CD1c-positive myeloid dendritic cell (primary cell): Measurements from ENCODE around the gene IFFO2.

Source experiments
- DNase-seq: peaks from one replicate; pipeline ENCODE4 v3.0.0-alpha.2; 2016; ENCODE audit errors: extremely low spot score

The IFFO2 gene

DNA sequence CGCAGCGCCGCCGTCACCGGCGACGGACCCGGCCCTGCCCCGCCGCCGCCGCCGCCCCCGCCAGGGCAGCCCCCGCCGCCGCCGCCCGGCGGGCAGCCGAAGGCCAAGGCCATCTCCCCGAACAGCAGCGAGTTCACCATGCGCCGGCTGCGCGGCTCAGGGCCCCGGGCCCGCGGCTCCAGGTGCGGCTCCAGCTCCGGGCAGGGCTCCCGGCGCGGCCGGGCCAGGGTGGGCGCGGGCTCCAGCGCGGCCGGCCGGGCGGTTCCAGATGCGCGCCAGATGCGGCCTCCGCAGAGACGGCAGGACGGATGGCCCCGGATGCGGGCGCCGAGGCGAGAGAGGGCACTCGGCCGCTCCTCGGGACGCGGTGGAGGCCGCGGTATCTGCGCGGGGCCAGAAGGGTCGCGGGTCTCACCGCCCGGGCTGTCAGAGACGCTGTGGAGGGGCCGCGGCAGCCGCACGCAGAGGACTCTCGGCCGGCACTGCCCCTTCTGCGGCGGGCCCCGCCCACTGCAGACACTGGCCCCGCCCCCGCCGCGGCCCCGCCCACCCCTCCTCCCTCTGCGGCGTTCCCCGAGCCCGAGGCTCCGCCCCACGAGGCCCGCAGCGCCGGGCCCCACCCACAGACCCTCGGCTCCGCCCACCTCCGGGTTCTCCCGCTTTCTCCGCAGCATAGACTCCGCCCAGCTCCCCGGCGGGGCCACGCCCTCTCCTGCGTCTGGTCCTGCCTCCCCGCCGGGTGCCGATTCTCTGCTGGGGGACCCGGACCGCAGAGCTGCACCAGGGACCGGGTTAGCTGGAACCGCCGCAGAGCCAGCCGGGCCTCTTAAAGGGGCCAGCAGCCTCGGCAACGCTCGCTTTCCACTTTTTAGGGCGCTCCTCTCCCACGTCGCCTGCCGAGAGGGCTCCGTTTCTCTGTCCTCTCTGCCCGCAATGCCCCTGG, at the start of gene IFFO2:
TSS of gene IFFO2 (minus strand) at position 484 of the 943 bp plus-strand sequence. CDS start at position 140, 344 bp downstream.
- DNase-seq = peak; percentile 98

DNA sequence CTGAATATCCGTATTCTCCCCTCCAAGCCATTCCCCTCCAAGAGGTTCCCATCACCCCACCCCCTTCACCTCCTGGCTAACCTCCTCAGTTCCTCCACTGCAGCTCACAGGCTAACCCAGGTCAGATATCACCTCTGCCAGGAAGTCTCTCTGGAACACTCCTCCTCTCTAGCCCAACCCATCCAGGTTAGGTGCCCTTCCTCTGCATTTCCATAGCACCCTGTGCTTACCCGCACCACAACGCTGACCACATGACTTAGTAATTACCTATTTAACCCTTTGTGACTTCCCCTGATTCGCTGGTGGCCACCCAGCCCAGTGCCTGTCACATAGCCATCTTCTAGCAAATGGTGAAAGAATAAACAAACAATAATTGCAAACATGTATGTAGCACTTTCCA, 49.5 kb upstream of the IFFO2 start:
- DNase-seq = no peak

DNA sequence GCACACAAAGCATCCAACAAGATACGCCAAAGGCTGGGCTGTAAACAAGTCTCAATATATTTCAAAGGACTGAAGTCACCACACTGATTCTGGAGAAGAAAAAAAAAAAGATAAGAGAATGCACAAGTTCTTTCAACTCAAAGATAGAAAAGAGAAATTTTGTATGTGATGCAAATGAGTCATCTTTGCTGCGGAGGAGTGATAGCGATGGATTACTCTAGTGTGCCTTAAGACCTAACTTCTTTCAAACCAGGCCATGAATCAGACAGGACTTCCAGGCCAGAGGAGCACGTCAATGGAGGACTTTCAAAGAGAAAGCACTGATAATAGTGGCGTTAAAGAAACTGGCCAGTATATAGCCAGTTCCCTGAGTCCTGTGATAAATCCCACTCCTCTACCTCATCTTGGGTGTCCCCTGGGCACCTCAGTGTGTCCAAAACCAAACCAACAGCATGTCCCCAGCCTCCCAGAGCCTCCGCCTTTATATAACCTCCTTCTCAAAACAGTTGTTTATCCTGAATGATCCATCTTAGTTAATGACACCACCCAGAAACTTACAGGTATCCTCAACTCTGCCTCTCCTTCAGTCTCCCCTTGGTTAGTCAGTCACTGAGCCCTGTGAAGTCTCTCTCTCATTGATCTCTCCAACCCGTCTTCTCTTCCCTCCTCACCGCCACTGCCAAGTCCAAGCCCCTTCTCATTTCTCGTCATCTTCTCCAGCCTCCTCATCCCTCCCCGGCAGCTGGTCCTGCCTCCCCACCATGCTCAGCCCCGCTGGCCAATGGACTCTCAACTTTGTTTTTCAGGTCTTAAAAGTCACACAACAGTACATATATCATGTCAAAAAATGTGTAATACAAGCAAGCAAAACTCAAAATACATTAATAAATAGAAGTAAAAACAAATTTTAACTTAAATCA, 47.2 kb upstream of the IFFO2 start:
- DNase-seq = no peak

DNA sequence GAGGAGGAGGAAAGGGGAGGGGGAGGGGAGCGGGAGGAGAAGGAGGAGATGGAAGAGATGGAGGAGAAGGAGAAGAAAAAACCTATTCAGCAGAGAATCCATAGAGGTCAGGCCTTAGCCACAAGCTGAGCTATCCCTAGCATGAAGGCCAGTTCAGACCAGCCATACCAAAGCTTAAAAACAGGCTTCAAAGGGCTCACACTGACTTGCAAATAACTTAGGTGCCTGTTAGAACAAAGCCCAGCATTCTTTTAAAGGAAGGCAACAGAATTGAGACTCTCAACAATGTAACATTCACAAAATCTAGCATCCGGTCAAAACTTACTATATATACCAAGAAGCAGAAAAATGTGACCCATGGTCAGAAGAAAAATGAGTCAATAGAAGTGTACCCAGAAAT, 43.6 kb upstream of the IFFO2 start:
- no peak for DNase-seq

DNA sequence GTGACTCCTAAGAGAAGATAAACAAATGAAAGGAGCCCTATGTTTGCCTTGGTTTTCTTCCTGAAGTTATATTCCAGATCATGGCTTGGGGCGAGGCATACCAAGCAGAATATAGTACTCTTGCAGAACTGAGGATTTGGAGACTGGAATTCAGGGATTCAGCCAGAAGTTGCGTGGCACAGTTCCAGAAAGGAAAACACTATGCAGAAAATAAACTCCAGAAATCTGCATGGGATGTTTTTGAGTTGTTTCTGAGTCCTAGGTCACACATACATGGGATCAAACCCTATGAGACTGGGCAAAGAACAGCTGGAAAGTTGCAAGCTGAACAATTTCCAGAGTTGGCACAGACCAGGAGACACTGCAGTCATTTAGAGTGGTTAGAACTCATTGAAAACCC, 42.9 kb upstream of the IFFO2 start:
- no peak for DNase-seq

DNA sequence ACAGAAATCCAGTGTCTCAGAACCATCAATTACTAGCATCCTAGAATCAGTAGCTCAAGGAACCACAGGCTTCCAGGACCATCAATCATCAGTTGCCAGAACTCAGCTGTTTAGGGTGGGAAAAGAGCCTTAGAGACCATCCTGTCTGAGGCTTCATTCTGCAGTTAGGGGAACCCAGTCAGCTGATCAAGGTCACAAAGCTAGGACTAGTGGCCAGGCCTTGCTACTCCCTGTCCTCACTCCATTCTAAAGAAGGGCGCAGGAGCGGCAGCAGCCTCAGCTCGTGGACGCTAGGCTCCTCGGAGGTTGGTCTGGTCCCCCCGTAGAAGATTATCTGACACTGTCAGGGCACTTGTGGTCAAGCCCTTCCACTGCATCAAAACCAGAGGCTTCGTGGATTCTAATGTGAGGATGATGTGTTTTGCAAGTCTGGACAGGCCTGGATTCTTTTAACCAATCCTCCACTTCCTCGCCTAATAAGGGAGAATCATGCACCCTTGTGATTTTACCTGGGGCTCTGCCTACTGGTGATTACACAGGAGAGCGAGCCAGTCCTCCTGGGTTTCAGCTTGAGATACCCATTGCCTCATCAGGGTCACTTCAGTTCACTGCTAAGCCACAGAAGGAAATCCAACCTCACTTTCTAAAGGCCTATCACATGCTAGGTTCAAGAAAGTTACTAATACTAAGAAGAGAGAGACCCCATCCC, 41.7 kb upstream of the IFFO2 start:
- no peak for DNase-seq

DNA sequence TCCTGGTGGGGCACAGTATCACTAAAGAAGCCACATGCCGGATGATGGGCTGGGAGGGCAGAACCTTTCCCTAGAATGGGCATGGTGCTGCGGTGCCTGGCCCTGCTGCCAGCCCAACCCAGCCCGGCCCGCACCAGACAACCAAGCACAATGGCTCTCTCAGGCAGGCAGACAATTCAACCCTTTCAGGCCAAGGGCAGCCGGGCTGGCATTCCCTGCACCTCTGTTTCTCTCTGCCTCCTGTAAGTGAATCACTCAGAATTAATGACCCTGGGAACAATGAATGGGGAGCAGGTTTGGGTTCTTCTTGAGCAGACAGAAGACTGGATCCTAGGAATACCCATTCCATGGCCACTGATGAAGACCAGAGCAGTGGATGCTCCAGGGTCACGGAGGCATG, 41.0 kb upstream of the IFFO2 start:
- no peak for DNase-seq

DNA sequence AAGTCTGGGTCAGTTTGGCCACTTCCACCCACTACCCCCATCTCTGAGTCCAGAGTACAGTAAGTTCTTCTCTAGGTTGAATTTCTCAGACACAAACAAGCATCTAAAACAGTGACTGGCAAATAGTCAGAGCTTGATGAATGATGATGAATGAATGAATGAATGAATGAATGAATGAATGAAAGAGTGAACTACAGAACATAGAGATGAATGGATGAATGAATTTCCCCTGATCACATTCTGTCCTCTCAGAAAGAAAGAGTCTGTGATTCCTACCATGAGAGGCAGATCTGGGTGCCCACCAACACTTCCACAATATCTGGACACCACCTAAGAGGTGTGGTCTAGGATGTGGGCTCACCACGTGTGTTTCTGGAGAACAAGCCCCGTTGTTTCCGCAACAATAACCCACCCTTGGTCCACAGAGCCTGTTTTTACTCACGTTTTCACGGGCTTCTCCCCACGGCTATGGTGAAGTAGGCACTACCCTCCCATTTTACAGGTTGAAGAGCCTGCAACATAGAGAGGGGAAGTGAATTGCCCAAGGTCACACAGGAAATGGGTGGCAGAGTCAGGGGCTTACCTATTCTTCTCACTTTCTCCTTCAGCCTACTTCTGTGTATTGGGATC, 40.2 kb upstream of the IFFO2 start:
- DNase-seq = no peak

DNA sequence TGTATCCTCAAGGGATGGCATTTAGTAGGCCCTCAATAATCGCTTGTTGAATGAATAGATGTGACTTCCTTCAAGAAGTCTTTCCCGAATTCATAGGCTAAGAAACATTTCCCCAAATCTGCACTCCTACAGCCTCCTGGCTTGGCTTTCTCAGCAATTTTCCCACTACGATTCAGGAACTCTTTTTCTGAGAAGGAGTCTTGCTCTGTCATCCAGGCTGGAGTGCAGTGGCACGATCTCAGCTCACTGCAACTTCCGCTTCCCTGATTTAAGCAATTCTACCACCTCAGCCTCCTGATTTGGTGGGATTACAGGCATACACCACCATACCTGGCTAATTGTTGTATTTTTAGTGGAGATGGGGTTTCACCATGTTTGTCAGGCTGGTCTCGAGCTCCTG, 37.9 kb upstream of the IFFO2 start:
- DNase-seq = peak; percentile 58

DNA sequence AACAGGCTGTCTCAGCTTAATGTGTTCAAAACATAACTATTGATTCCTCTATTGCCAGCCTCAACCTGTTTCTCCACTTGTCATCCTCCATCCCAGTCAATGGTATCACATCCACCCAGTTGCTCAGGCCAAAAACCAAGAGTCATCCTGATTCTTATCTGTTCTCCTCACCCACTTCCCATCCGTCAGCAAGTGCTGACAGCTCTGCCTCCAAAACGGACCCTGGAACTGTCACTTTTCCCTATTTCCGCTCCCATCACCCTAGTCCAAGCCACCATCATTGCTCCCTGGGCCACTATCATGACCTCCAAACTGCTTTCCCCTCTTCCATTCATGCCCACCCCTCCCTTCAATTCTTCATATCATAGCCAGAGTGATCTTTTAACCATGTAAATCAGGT, 36.2 kb upstream of the IFFO2 start:
- no peak for DNase-seq

DNA sequence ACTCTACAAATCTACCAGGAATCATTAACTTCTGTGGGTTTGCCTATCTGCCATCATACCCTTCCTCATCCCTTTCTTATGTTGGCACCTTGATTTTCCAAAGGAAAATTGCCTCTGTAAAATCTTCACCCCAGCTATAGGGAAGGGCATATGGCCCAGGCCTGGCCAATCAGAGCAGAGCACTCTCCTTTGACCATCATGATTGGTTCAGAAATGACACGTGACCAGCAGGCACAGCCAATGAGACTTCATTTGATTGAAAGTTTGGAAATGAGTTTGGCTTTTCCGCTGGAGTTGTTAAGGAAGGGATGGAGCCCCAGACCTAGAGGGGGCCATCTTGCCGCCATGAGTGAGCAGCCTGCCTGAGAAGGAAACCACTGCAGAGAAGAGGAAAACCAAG, 35.1 kb upstream of the IFFO2 start:
- no peak for DNase-seq

DNA sequence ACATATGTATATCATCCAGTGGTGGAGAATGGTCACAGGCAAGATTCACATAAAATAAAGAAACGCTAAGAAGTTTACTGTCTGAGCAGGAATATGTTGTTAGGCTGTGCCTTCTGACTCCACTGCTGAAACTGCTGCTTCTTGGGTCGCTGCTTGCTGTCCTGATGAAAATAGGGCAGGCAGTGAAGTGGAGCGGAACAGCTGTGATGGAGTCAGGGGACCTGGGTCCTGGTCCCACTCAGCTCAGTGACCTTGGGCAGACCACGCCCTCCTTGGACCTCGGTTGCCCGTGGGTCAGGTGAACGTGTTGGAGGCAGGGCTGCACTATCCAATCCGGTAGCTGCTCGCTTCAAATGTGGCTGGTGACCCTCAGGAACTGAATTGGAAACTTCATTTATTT, 33.4 kb upstream of the IFFO2 start:
- DNase-seq = no peak

DNA sequence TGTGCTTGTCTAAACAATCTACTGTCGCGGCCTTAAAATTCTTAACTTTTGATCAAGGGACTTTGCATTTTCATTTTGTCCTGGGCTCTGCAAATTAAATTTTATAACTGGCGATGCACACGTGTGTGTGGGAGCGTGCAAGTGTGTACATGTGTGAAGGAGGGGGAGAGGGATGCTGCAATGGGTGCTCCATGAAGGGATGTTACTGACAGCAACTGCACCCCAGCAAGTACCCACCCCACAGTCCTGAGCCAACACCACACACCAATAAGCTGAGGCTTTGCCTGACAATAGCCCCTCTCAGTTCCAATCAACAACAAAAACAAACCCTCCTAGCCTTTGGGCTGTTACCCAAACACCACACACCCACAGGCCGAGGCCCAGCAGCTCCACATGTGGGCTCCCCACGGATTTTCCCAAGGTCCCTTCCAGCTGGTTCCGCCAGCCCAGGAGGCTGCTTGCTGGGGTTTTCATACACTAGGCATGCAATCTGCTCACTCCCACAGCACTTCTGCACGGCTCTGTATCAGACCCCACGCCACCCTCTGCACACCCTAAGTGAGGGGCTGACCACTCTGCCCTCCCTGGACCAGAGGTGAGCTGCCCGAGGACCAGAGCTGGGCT, 32.8 kb upstream of the IFFO2 start:
- no peak for DNase-seq

DNA sequence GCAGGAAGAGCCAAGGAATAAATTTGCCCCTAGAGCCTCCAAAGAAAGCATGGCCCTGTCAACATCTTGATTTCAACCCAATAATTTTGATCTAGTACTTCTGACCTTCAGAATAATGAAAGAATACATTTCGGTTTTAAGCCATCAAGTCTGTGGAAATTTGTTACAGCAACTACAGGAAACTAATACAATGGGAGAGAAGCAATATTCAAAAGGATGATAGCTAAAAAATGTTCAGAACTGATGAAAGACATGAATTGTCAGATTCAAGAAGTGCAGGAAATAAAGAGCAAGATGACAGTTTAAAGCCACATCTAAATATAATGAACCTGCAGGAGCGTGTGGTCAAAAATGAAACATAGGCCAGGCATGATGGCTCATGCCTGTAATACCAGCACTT, 24.8 kb upstream of the IFFO2 start:
- DNase-seq = no peak

DNA sequence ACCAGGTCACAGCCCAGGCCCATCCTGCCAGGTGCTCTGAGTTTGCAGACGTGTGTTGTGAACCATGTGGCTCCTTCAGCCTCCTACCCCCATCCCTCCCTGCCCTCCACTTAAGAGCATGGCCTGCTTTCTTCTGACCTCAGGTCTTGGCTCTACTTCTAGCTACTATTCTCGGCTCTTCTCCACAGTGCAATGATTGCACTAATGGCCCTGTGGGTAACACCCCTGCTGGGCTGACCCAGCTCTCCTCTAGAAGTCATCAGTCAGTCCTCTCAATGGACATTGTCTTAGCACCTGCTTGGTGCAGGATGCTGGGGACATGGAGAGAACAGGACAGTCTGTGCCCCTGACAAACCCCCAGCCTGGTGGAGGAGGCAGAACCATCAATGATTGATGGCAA, 22.2 kb upstream of the IFFO2 start:
- DNase-seq = no peak

DNA sequence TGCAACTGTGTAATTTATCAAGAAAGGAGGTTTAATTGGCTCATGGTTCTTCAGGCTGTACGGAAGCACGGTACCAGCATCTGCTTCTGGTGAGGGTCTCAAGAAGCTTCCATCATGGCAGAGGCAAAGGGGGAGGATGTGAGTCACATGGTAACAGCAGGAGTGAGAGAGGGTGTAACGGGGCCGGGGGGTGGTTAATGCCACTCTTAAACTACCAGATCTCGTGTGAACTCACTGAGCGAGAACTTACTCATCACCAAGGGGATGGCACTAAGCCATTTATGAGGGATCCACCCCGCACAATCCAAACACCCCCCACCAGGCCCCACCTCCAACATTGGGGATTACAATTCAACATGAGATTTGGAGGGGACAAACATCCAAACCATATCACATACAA, 21.0 kb upstream of the IFFO2 start:
- no peak for DNase-seq

DNA sequence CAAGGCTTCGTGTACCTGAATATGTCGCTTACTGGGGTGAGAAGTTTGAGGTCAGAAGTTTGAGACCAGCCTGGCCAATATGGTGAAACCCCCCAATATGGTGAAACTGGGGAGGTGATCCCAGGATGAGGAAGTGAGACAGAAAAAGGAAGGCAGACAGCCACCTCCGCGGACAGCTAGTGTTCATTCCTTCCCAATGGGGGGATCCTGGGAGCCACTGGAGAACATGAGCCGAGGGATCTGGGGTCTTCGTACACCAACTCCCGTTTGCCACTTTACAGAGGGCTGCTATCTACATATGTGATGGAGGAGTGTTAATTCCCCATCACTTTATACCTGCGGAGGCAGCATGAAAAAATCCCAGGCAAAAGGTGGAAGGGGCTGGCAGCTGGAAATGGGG, 19.6 kb upstream of the IFFO2 start:
- no peak for DNase-seq

DNA sequence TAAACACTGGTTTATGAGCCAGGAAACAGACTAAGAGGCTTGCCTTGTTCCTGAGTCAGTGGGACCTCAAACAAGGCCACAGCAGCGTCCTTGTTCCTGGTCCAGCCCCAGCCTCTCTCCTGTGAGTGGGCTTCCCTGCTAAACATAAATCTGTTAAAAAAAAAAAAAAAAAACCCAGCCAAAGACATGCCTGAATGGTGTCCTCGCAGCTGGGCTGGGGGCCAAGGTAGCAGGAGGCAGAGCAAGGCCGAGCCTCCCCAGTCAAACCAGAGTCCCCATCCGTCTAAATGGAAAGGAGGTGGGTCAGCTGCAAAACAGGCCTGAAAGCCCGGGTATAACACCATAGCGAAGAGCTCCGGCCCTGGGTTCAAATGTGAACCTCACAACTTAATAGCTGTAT, 18.1 kb upstream of the IFFO2 start:
- no peak for DNase-seq

DNA sequence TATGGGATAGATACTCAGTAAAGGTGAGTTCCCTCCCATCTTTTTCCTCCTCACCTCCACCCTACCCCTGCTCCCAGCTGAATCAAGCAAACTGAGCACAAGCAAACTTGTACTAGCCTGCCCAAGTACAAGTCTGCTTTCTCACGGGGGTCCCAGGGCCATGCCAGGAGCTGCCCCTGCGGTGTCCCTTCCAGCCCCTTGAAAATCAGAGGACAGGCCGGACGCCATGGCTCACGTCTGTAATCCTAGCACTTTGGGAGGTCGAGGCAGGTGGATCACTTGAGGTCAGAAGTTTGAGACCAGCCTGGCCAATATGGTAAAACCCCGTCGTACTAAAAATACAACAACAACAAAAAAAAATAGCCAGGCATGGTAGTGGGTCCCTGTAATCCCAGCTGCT, 17.5 kb upstream of the IFFO2 start:
- no peak for DNase-seq

DNA sequence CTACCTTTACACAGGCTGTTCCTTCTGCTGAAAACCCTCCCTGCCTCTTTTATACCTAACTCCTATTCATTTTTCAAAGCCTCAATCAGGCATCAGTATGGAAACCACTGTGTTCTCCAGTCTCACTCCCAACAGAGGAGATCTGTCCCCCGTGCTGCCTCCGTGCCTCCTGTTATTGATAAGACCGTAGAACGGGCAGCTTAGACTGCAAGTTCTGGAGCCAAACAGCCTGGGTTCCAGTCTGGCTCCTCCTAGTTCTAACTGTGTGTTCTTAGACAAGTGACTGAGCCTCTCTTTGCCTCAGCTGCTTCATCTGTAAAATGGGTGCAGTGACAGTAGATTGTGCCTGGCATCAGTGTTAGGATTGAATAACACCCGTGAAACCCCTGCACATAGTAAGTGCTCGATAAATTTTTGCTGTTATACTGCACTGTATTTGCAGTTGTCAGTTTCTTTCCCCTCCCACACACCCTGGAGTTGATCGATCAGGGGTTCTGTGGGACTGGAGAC, 17.0 kb upstream of the IFFO2 start:
- no peak for DNase-seq

DNA sequence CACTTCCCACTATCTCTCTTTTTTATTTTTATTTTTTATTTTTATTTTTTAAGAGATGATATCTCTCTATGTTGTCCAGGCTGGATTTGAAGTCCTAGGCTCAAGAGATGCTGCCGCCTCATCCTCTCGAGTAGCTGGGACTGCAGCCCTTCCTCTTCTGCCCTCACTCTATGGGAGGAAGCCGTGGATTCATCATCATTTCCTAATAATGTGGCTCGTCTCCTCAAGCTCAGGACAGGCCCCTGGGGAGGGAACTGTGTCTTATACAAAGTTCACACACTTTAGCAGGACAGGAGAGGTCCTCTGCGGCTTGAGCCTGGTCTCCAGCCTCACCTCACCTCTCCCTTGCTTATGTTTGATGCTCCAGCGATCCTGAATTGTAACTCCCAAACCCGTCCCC, 16.5 kb upstream of the IFFO2 start:
- peak; percentile 51 for DNase-seq
